NCI-H2107 treated with DMSO at 0.1 percent for 48 hours (cell line): ENCODE results near the gene KAZN.

Experiments
- DNase-seq: peaks from one replicate; lab custom pipeline; 2025; ENCODE audit not compliant: unreplicated experiment; lab: John Stamatoyannopoulos, UW

Gene KAZN

GRCh38 chr1:14585728-14586127 lies 12.8 kb upstream of the KAZN start:
- DNase-seq: no peak

- no peak for DNase-seq
Observed at GRCh38 chr1:14590411-14591180, 7.9 kb upstream of the KAZN start.

DNA sequence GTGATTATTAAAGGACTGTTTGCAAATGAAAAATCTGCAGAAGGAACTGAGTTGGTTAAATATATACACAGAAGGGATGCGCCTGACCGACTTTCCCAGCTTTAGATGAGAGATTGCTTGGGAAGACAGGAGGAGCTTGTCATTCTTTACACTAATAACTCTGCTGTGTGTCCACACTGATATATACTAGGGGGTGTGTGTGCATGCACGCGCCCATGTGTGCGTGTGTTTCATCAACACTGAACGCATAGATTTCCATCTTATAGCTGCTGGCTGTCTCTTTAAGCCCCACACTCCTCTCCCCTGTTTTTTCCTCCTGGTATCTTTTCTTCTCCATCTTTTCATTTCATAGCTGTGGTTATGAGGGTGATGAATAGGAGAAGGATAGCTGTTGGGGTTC lies 6.9 kb upstream of the KAZN start:
- DNase-seq: no peak

- no peak for DNase-seq
Observed at GRCh38 chr1:14592004-14592631, 6.4 kb upstream of the KAZN start.

DNA sequence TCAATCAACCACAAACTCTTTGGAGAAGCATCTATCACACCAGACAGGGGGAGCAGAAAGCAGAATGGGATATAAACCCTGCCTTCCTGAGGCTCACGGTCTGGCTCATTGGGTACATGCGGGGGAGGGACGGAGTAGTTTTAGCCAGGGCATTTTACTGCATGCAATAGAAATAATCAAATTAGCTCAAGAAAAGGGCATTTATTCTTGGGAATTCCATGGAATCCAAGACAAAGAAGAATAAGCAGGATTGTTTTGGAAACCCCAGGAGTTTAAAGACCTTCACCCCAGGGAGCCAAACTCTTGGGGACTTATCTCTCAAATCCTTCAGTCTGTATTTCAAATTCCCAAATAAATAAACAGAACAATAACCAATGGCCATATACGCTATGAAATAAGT lies 5.2 kb upstream of the KAZN start:
- DNase-seq: no peak

DNA sequence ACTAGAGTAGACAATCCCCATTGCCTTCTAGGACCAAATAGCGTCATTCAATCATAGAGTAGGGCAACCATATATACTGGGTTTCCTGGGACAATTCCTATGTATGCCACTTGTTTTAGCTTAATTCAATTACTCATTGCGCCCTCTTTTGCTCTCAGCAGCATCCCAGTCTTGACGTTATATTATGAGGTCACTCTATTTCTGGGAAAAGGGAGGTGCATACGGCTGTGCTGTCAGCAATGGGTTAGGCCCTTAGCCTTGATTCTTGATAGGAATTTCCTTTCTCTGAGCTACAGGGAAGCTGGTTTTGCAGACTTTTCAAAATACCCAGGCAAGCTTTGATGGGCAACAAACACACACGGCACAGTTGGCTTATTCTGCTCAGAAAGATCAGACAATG lies 4.4 kb upstream of the KAZN start:
- DNase-seq: no peak

DNA sequence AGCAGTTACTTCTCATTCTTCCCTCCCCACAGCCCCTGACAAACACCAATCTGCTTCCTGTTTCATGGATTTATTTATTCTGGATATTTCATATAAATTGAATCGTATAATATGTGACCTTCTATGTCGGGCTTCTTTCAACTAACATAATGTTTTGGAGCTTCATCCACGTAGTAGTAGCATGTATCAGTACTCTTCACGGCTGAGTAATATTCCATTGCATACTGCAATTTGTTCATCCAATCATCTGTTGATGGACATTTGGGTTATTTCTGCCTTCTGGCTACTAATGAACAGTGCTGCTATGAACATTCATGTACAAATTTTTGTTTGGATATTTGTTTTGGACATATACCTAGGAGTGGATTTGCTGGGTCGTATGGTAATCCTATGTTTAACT lies 1.9 kb upstream of the KAZN start:
- no peak for DNase-seq

GRCh38 chr1:14597343-14598006 lies 1.0 kb upstream of the KAZN start:
- DNase-seq: no peak

GRCh38 chr1:14598007-14598497 lies 433 bp upstream of the KAZN start:
- DNase-seq: no peak

GRCh38 chr1:14599183-14599791 lies 802 bp downstream of the KAZN start:
- DNase-seq: no peak

DNA sequence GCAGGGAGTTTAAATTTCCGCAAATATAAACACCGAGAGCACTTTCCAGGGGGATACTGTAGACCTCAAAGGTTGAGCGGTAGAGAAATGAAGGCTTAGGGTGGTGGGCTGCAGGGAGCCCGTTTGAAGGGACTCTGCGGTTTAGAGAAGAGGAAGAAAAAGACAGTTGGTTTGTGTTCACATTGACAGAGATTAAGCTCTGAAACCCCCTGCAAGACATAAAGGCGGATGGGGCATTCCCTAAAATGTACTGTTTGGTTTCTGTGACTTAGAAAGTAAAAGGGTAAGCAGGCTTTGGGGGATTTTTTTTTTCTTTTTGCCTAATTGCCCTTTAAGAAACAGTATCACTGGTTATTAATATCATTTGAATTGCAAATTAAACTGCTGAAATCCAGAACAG lies 1.3 kb downstream of the KAZN start:
- no peak for DNase-seq

DNA sequence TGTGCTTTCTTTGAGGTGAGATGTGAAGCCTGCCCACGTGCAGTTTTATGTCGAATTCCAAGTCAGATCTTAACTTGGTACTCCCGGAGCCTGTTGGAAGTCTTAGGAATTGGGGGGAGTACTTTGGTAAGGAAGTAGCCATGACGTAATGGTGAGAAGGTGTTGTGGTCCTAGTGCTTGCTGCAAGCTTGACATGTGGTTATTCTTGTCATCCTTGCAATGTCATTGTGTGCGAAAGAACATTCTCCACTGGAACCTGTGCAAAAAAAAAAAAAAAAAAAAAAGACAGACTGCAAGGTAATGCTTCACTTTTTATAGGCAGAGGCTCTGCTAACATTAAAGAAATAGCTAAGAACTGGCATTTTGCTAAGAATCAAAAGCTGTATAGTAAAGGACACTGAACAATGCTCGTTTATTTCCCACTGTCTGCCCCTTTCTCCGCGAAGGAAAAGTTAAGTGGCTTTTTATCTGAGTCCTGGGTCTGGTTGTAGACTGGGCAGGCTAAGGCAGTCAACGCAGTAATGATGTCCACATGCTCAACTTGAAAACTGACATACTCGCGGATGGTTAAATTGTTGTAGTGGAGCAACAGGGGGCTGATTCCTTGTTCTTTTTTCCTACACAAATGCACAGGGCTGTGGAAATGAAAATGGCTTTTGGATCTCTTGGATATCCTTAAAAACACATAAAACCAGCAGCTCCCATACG lies 2.1 kb downstream of the KAZN start:
- DNase-seq: no peak

DNA sequence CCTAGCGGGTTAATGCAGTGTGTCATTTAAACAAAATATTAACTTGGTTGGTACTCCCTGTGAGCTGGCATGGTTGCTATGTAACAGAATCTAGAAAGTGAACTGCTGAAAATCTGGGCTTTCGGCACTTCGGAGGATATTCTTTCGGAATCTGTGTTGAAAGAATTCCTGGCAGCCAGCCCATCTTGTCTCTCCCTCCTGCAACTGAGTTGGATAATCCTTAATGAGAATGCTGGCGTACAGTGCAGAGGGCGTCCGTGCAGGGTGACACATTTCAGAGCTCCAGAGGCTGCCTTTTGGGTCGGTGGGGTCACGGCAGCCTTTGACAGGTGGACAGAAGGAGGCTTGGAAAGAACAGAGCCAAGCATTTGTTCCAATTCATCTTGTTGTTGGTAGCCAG lies 3.7 kb downstream of the KAZN start:
- DNase-seq: no peak

DNA sequence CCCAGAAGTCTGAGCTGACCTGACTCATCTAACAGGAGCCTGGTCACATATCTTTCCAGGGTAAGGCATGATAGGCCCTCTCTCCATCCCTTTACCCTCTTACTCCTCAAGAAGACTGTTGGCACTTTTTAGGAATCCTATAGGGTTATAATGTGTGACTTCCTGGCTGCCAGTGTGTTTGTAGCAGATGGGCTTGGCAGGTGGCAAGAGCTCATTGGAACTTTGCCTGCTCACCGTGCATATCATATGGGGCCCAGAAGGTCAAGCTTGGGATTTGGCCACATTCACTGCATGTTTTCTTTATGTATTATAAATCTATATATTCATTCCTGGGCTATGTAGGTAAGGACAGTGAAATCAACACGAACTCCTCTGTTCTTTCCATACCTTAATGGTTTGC lies 5.2 kb downstream of the KAZN start:
- no peak for DNase-seq

GRCh38 chr1:14604414-14604813 lies 5.9 kb downstream of the KAZN start:
- DNase-seq: no peak

DNA sequence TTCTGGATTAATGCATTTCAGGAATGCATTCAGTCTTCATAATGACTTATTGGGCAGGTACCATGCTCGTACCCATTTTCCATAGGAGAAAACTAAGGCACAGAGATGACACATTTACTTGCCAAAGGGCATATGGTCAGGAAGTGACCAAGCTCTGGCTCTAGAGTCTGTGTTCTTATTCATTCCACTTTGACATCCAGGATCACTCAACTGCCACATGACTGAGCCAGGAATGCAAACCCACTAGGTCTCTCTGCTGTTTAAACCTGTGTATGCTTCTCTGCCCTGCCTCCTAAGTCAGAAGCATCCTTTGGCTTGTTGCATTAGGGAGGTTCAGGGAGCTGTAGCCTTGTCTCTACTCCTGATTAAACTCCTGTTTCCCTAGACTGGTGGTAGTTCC lies 7.5 kb downstream of the KAZN start:
- no peak for DNase-seq

- no peak for DNase-seq
Observed at GRCh38 chr1:14606632-14607031, 8.1 kb downstream of the KAZN start.

- no peak for DNase-seq
Observed at GRCh38 chr1:14607295-14607694, 8.8 kb downstream of the KAZN start.

DNA sequence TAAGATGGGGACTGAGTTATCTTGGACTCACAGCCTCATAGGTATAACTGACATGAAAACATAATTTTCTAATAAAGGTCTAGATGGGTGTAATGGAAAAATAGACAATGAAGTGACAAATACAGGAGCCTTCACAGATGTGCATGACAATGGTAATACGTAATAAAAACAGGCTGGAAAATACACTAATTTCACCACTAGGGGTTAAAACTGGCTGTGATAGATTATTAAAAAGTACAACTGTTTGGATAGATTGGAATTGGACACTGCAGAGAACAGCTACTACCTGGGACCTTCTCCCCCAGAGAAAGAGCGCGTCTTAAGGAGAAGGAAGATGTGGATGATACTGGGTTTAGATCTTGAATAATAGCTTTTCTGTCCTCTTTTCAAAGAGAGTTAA lies 9.8 kb downstream of the KAZN start:
- no peak for DNase-seq

- DNase-seq: no peak
Observed at GRCh38 chr1:14610761-14611160, 12.3 kb downstream of the KAZN start.

- no peak for DNase-seq
Observed at GRCh38 chr1:14611792-14612191, 13.3 kb downstream of the KAZN start.
